GM19438 (cell line): Measurements from ENCODE around the gene PABPN1.

ENCODE experiments used
- ATAC-seq: cut with Tn5 transposase; IDR thresholded peaks from one replicate; pipeline ENCODE4 v1.9.1; 2021; ENCODE audit warnings: low read depth; ENCODE audit not compliant: unreplicated experiment

The PABPN1 gene

GRCh38 chr14:23326491-23327332 is 5.5 kb downstream of the PABPN1 start:
- ATAC-seq = no peak

- ATAC-seq = no peak
These were observed 6.9 kb downstream of the PABPN1 start for GRCh38 chr14:23327947-23328744.

GRCh38 chr14:23335623-23336022 is 14.4 kb downstream of the PABPN1 start:
- ATAC-seq = no peak

GRCh38 chr14:23339506-23340268 is 18.4 kb downstream of the PABPN1 start:
- no peak for ATAC-seq

GRCh38 chr14:23344481-23344880 is 23.2 kb downstream of the PABPN1 start:
- ATAC-seq = no peak

- ATAC-seq = no peak
These were observed 24.9 kb downstream of the PABPN1 start for GRCh38 chr14:23345987-23346692.

GRCh38 chr14:23346693-23347405 is 25.6 kb downstream of the PABPN1 start:
- ATAC-seq = no peak

- ATAC-seq = no peak
These were observed 26.4 kb downstream of the PABPN1 start for GRCh38 chr14:23347406-23348296.

- no peak for ATAC-seq
These were observed 27.0 kb downstream of the PABPN1 start for GRCh38 chr14:23348297-23348655.

GRCh38 chr14:23349156-23349845 is 28.0 kb downstream of the PABPN1 start:
- no peak for ATAC-seq

- ATAC-seq = no peak
These were observed 30.6 kb downstream of the PABPN1 start for GRCh38 chr14:23351681-23352505.

GRCh38 chr14:23352506-23353432 is 31.5 kb downstream of the PABPN1 start, which contains the start of gene SLC22A17:
TSS of gene SLC22A17 (minus strand) at chr14:23352887.
- ATAC-seq = no peak

- ATAC-seq = no peak
These were observed 32.1 kb downstream of the PABPN1 start for GRCh38 chr14:23353433-23353780.

GRCh38 chr14:23354990-23355389 is 33.7 kb downstream of the PABPN1 start:
- no peak for ATAC-seq

- no peak for ATAC-seq
These were observed 34.7 kb downstream of the PABPN1 start for GRCh38 chr14:23355871-23356435.

- ATAC-seq = no peak
These were observed 35.4 kb downstream of the PABPN1 start for GRCh38 chr14:23356662-23357061.
